ENCODE results near the gene LDLRAD3.

Gene LDLRAD3

DNA sequence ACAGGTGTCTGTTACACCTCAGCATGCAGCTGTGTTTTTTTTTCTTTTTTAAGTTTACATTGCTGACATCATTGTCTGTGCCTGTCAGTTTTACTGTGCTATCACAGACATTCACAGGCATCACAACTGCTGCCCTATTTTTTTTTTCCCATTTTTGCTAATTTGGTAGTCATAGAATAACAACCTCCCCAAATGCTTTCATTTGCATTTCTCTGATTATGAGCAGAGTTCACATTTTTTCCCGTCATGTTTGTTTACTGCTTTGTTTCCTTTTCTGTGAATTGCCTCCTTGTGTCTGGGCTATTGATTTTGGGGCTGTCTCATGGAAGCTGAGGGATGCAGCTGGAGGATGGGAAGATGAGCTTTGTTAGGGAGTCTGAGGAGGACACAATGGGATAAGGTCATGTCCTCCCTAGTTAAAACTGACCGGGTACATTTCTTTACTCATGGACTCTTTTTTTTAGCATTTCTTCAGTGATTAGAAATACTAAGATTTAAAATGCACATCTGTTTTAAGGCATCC, 155.1 kb downstream of the LDLRAD3 start:
- H3K4me3 ChIP-seq (ENCODE audit: low read length) = no peak overlapping the region
- DNase-seq (ENCODE audit: low read depth) = no peak

DNA sequence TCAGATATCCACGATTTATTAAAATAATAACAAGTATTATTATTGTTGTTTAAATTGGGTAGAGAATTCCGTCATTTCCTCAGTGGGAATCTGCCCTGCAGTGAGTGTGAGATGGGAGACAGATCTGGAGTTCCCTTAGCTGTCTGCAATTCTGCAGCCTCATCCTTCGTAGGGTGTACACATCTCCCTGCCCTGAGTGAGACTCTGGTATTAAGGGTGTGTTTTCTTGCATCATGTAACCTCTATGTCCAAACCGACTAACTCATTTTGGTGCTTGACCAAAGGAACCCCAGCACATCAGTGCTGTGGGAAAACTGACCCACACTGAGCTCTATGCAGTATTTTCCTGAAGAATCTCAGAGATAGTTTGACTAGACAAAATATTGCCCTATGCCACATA, 157.6 kb downstream of the LDLRAD3 start:
- no peak for DNase-seq (ENCODE audit: low read depth)
- no peak overlapping the region for H3K4me3 ChIP-seq (ENCODE audit: low read length)
- TF ChIP-seq, protein P1, sequence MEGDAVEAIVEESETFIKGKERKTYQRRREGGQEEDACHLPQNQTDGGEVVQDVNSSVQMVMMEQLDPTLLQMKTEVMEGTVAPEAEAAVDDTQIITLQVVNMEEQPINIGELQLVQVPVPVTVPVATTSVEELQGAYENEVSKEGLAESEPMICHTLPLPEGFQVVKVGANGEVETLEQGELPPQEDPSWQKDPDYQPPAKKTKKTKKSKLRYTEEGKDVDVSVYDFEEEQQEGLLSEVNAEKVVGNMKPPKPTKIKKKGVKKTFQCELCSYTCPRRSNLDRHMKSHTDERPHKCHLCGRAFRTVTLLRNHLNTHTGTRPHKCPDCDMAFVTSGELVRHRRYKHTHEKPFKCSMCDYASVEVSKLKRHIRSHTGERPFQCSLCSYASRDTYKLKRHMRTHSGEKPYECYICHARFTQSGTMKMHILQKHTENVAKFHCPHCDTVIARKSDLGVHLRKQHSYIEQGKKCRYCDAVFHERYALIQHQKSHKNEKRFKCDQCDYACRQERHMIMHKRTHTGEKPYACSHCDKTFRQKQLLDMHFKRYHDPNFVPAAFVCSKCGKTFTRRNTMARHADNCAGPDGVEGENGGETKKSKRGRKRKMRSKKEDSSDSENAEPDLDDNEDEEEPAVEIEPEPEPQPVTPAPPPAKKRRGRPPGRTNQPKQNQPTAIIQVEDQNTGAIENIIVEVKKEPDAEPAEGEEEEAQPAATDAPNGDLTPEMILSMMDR (conservative IDR thresholded peaks at IDR 0.05; ENCODE audit: low read length) = no peak

More for the DNA sequence above, 155.1 kb downstream of the LDLRAD3 start:
- TF ChIP-seq, protein P1 (conservative IDR thresholded peaks at IDR 0.05; ENCODE audit: low read length) = no peak

DNA sequence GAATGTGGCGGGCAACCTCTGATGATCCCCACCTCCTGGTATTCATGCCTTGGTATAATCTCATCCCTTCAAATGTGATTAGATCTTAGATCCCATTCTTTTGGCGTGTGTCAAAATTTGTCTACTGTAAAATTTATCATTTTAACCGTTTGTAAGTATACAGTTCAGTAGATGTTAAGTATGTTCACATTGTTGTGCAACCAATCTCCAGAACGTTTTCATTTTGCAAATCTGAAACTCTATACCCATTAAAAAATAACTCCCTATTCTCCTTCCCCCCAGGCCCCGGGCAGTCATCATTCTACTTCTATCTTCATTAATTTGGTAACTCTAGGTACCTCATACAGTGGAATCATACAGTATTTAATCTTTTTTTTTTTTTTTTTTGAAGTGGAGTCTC, 159.0 kb downstream of the LDLRAD3 start:
- TF ChIP-seq, protein P1 (conservative IDR thresholded peaks at IDR 0.05; ENCODE audit: low read length) = no peak
- DNase-seq (ENCODE audit: low read depth) = no peak
- H3K4me3 ChIP-seq (ENCODE audit: low read length) = no peak overlapping the region

DNA sequence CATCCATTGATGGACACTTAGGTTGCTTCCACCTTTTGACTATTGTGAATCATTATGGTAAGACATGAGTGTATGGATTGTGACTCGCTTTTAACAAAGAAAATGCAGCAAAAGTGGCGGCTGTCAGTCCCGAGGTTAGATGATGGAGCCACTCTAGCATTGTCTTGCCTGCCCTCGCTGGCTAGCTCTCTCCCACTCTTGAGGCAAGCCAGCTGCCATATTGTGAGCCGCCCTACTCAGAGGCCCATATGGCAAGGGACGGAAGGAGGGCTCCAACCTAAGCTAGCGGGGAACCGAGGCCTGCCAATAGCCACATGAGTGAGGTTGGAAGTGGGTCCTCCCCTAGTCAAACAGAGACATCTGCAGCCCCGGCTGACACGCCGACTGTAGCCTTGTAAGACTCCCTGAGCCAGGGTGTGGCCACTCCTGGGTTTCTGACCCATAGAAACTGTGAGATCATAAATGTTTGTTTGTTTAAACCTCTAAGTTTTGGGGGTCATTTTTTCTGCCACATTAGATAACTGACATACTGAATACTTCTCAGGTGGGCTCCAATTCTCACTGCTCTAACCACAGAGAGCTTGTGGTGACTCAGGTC, 160.2 kb downstream of the LDLRAD3 start:
- DNase-seq (ENCODE audit: low read depth) = no peak
- H3K4me3 ChIP-seq (ENCODE audit: low read length) = no peak overlapping the region
- TF ChIP-seq, protein P1 (conservative IDR thresholded peaks at IDR 0.05; ENCODE audit: low read length) = no peak

DNA sequence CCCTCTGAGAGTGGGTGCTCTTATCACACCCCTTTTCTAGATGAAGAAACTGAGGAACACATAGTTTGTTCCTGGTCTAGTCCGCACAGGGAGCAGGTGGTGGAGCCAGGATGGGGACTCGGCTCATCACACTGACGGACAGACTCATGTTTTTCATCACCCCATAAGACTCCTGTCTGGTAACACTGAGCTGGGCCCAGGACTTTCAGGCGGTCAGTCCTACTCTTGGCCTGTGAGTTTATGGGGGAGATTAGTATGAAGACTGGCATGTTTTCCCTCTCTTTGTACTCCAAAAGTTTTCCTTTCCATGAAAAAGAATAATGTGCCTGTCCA, 160.8 kb downstream of the LDLRAD3 start:
- TF ChIP-seq, protein P1 (conservative IDR thresholded peaks at IDR 0.05; ENCODE audit: low read length) = no peak
- H3K4me3 ChIP-seq (ENCODE audit: low read length) = no peak overlapping the region
- DNase-seq (ENCODE audit: low read depth) = no peak

DNA sequence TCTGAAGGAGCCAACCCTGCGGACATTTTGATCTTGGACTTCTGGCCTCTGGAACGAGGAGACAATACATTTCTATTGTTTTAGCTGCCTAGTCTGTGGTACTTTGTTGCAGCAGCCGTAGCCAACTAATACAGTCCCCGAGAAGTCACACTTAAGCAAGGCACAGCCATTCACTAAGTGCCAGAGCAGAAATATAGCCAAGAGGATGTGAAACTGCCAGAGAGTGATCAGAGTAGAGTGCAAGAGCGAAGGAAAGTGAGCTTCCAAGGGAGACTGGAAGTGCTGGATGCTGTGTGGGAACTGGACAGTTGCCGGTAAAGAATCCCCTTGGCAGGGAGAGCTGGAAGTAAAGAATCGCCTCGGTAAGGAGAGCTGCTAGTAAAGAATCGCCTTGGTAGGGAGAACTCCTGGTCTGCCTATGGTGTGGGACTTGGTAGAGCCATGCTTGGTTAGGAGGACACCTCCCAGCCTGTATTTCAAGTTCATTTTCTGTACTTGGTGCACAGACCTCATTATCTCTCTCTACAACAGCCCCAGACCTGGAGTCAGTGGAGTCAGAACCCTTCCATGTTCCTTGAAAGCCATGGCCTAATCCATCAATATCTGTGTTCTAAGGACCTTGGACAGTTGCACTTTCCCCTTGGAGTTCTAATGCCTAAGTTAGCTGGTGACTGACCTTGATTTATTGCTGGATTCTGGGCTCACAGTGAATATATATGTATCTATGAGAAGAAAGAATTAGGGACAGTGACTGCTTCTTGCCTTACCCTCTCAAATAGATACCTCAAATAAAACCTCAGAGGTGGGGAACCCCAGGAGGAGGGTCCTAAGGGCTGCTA, 162.1 kb downstream of the LDLRAD3 start:
- H3K4me3 ChIP-seq (ENCODE audit: low read length) = no peak overlapping the region

More for the DNA sequence above, 162.1 kb downstream of the LDLRAD3 start:
- DNase-seq (ENCODE audit: low read depth) = no peak
- TF ChIP-seq, protein P1 (conservative IDR thresholded peaks at IDR 0.05; ENCODE audit: low read length) = no peak
